ENCODE data around the gene CALML6. TPM values are rescaled to one million over a fixed set of nuclear protein-coding genes. Genes with fewer than 3 reads are reported as not detected.

CALML6 gene
- total and polyA plus RNA-seq, 10 of the 15 experiments (the other 5 are each of a cell fraction or from before 2014, with no cell fraction given) = 0.07 to 1.3 (median 0.21) TPM; not detected in 5

- 27% methylated on average over 10 of the region's 10 CpGs for WGBS (ENCODE audit: insufficient coverage, insufficient replicate concordance, low lambda C conversion rate, missing lambda C conversion rate)
- no peak for TF ChIP-seq ZBTB40 (IDR thresholded peaks at IDR 0.05; ENCODE audit: borderline replicate concordance)
- TF ChIP-seq SKIL (IDR thresholded peaks at IDR 0.05; ENCODE audit: low read depth, poor library complexity, severe bottlenecking) = no peak
- no peak for TF ChIP-seq GABPA (IDR thresholded peaks at IDR 0.05; ENCODE audit: low read depth)
- no peak for TF ChIP-seq TCF7 (IDR thresholded peaks at IDR 0.05; ENCODE audit: borderline replicate concordance)
- no peak for TF ChIP-seq SPI1 (IDR thresholded peaks at IDR 0.05; ENCODE audit: borderline replicate concordance, insufficient read depth, low read depth, low read length)
- TF ChIP-seq KLF5 (IDR thresholded peaks at IDR 0.05; ENCODE audit: partially characterized antibody) = no peak
- no peak for TF ChIP-seq RAD21 (IDR thresholded peaks at IDR 0.05; ENCODE audit: insufficient read depth, low read depth, low read length)
- no peak for TF ChIP-seq ELK1 (IDR thresholded peaks at IDR 0.05; ENCODE audit: low read depth, low read length)
- no peak for TF ChIP-seq EZH2 (IDR thresholded peaks at IDR 0.05; ENCODE audit: borderline replicate concordance, control insufficient read depth, low read depth, low read length)
- TF ChIP-seq SIN3A (IDR thresholded peaks at IDR 0.05; ENCODE audit: low read depth, low read length) = no peak
- no peak for TF ChIP-seq PRDM15 (CRISPR knock-in tag; IDR thresholded peaks at IDR 0.05)
- no peak for TF ChIP-seq ZBED1 (IDR thresholded peaks at IDR 0.05; ENCODE audit: borderline replicate concordance)
Observed at GRCh38 chr1:1965546-1965945, 50.5 kb downstream of the CALML6 start.

More at GRCh38 chr1:1965546-1965945, 50.5 kb downstream of the CALML6 start:
- Histone ChIP-seq H2AFZ (ENCODE audit: control insufficient read depth, low read depth, low read length) (no peak overlapping the region), H3K9me3 (replicated peaks; ENCODE audit: control insufficient read depth, insufficient read depth, low read length) (no peaks in the 10 kb centered on the region; the same call in 2 of the 3 replicates), H3K4me3 (no peak overlapping the region), H3K9ac (ENCODE audit: control insufficient read depth, insufficient read depth, low read length) (no peak overlapping the region), H3K79me2 (ENCODE audit: control insufficient read depth, insufficient read depth, low read length) (no peaks in the 10 kb centered on the region), H4K20me1 (ENCODE audit: control insufficient read depth, insufficient read depth) (no peaks in the 10 kb centered on the region), H3K36me3 (ENCODE audit: control insufficient read depth in 2 of 2, insufficient read depth in 2 of 2, low read length in 1 of 2) (no peaks in the 10 kb centered on the region), H3K4me1 (ENCODE audit: control insufficient read depth, insufficient read depth, low read length) (no peaks in the 10 kb centered on the region), H3K27me3 (replicated peaks in 1 of 2; ENCODE audit: control insufficient read depth in 2 of 2, insufficient read depth in 2 of 2, low read length in 1 of 2) (peaks cover 0 to 3% of the 10 kb centered on the region in 2 experiments; a peak in 2 of 4 replicates), H3K4me2 (ENCODE audit: control insufficient read depth, insufficient read depth) (no peak overlapping the region), H3K27ac (ENCODE audit: control insufficient read depth, insufficient read depth) (no peak overlapping the region)
- no peak for ATAC-seq
- SMC1A ChIA-PET (ENCODE audit: uncharacterized antibody, unreplicated experiment) = no interaction called here
- RAD21 ChIA-PET (ENCODE audit: unreplicated experiment) = no interaction called here
- POLR2A ChIA-PET = no interaction called here
- in situ Hi-C loops (cut with MboI) = loop anchor here (25.0 kb wide), 1 partner anchor 822 kb away; no protein-coding TSS in a partner anchor
- intact Hi-C loops (cut with micrococcal nuclease; ENCODE audit: unreplicated experiment) = no loop called here
- DNase-seq (ENCODE audit: low read depth, low spot score) = no peak
- CTCF ChIA-PET = interaction anchor here (0.6 kb wide), 1 partner anchor 16 kb away, joined by 3 read pairs; no protein-coding TSS in a partner anchor
- BruUV-seq (replicated peaks) = no TSS peak
- FAIRE-seq = no peak

Data from GM12878 (cell line).